A673 (cell line): ENCODE results near the gene POFUT1. TPM values are rescaled to one million over a fixed set of nuclear protein-coding genes. Genes with fewer than 3 reads are reported as not detected.
A peak's percentile ranks its signal among the peaks of the same experiment; 100 is the strongest.
"Not testable (repeated sequence)": the region's sequence is repeated elsewhere in the genome, so short reads cannot be mapped to it uniquely, and the experiment has no call there.

Source experiments
- BruUV-seq: library from RNA; stranded (reverse); fragments of 400-500 nt; replicated peaks from 2 replicates; lab custom pipeline; 2021; lab: Mats Ljungman, UMichigan
- CTCF ChIA-PET: fragments of 300-600 bp; sonication (Branson Sonifier 250); formaldehyde crosslinking; loops from one replicate; lab custom pipeline; 2022; ENCODE audit warnings: antibody characterized with exemption; lab: Charles Lee
- POLR2A ChIA-PET: fragments of 300-600 bp; sonication (Branson Sonifier 250); formaldehyde crosslinking; loops from one replicate; lab custom pipeline; 2022; ENCODE audit warnings: antibody characterized with exemption; ENCODE audit not compliant: low non-redundant PET; lab: Charles Lee
- DNase-seq: peaks from one replicate; pipeline ENCODE4 v3.0.0-alpha.2; 2015; ENCODE audit warnings: low spot score
- H3K27ac ChIP-seq: fragments of 200-600 bp; sonication (generic); 2 replicates; pipeline ENCODE4 v1.5.1; 2016; ENCODE audit warnings: mixed run types, low read depth, mild to moderate bottlenecking, mixed read lengths, antibody characterized with exemption, low read length; ENCODE audit not compliant: poor library complexity, severe bottlenecking
- H3K27me3 ChIP-seq: fragments of 200-600 bp; sonication (generic); replicated peaks from 2 replicates; pipeline ENCODE4 v1.6.1; 2017; ENCODE audit warnings: mixed run types, low read depth, mild to moderate bottlenecking, mixed read lengths, antibody characterized with exemption, low read length; ENCODE audit not compliant: insufficient read depth, poor library complexity
- H3K36me3 ChIP-seq: fragments of 200-600 bp; sonication (generic); 2 replicates; pipeline ENCODE4 v1.6.1; 2016; ENCODE audit warnings: mixed run types, mild to moderate bottlenecking, mixed read lengths, antibody characterized with exemption, low read length; ENCODE audit not compliant: insufficient read depth, poor library complexity, severe bottlenecking
- H3K4me1 ChIP-seq: fragments of 200-600 bp; sonication (generic); 2 replicates; pipeline ENCODE4 v1.6.1; 2017; ENCODE audit warnings: mixed run types, mild to moderate bottlenecking, mixed read lengths, antibody characterized with exemption, low read length; ENCODE audit not compliant: insufficient read depth, poor library complexity, severe bottlenecking
- H3K4me3 ChIP-seq: fragments of 200-600 bp; sonication (generic); 2 replicates; pipeline ENCODE4 v1.5.1; 2016; ENCODE audit warnings: low read depth, mixed run types, mild to moderate bottlenecking, mixed read lengths, low read length; ENCODE audit not compliant: poor library complexity, severe bottlenecking
- H3K9me3 ChIP-seq: fragments of 200-600 bp; sonication (generic); 2 replicates; pipeline ENCODE4 v1.6.1; 2016; ENCODE audit warnings: mixed run types, low read depth, mild to moderate bottlenecking, mixed read lengths, antibody characterized with exemption, low read length; ENCODE audit not compliant: poor library complexity, severe bottlenecking
- EZH2 ChIP-seq: fragments of 200-600 bp; sonication (generic); IDR thresholded peaks from 2 replicates; pipeline ENCODE4 v1.6.1; 2017; ENCODE audit warnings: borderline replicate concordance, low read depth, mild to moderate bottlenecking, mixed read lengths, antibody characterized with exemption, low read length; ENCODE audit not compliant: poor library complexity, severe bottlenecking
- intact Hi-C: fragments of 100-400 bp; cut with micrococcal nuclease; formaldehyde crosslinking; loops from one replicate; pipeline ENCODE4 v1.10.0; 2022; ENCODE audit not compliant: unreplicated experiment
- total RNA-seq: library from RNA; stranded (reverse); gene quantifications from 2 replicates; pipeline ENCODE4 v1.2.3, GENCODE V29; 2021
- TF ChIP-seq, protein P1 (sequence below): fragments of 300-800, 200-600 bp; sonication (generic); conservative IDR thresholded peaks from 2 replicates; pipeline ENCODE4 v1.5.1; 2017; ENCODE audit warnings: low read depth, mild to moderate bottlenecking, antibody characterized with exemption, low read length, moderate library complexity, mixed read lengths

The POFUT1 gene
- total RNA-seq, 1 experiment from 2014 or later: 55.9 TPM

DNA sequence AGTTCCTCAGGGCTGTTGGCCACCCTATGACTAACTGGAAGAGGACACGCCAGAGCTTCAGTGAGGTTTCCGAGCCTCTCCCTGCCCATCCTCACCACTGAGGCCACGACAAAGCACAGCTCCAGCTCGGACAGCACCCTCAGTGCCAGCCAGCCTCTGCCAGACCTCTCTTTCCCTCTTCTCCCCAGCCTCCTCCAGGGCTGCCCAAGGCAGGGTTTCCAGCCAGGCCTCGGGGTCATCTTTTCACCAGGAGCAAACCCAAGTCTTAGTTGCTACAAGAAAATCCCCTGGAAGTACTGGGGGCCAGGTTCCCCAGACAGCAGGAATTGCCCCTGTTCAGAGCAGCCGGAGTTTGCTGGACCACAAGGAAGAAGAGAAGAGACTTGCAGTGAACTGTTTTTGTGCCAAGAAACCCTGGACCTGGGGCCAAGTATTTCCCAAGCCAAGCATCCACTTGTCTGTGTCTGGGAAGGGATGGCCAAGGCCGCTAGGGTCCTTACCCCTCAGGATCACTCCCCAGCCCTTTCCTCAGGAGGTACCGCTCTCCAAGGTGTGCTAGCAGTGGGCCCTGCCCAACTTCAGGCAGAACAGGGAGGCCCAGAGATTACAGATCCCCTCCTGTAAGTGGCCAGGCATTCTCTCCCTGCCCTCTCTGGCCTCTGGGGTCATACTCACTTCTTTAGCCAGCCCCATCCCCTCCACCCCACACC lies 41.7 kb upstream of the POFUT1 start:
- TSS peak; percentile 29 for BruUV-seq
- CTCF ChIA-PET: no interaction called here
- TF ChIP-seq, protein P1, sequence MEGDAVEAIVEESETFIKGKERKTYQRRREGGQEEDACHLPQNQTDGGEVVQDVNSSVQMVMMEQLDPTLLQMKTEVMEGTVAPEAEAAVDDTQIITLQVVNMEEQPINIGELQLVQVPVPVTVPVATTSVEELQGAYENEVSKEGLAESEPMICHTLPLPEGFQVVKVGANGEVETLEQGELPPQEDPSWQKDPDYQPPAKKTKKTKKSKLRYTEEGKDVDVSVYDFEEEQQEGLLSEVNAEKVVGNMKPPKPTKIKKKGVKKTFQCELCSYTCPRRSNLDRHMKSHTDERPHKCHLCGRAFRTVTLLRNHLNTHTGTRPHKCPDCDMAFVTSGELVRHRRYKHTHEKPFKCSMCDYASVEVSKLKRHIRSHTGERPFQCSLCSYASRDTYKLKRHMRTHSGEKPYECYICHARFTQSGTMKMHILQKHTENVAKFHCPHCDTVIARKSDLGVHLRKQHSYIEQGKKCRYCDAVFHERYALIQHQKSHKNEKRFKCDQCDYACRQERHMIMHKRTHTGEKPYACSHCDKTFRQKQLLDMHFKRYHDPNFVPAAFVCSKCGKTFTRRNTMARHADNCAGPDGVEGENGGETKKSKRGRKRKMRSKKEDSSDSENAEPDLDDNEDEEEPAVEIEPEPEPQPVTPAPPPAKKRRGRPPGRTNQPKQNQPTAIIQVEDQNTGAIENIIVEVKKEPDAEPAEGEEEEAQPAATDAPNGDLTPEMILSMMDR: no peak
- TF ChIP-seq EZH2: no peak
- Histone ChIP-seq H3K9me3 (no peaks in the 10 kb centered on the region), H3K27me3 (no peaks in the 10 kb centered on the region), H3K4me3 (no peak overlapping the region), H3K4me1 (peaks cover 9% of the 10 kb centered on the region), H3K36me3 (peaks cover 44% of the 10 kb centered on the region), H3K27ac (no peak overlapping the region)
- POLR2A ChIA-PET: no interaction called here
- intact Hi-C loops: no loop called here
- no peak for DNase-seq

DNA sequence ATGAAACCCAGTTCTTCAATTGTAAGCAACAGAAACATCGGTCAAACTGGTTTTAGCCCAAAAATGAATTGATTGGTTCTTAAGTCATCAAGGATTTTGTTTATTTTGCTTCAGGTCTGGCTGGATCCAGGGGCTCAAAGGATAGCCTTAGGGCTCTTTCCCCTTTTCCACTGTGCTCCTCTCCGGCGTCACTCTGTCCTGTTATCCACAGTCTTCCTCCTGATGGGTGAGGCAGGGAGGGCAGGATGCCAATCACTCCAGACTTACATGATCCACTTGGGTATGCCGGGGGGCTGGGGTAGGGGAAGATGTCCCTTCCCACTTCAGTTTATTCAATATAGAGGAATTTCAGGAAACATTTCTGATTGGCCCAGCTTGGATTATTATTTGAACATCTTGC lies 40.1 kb upstream of the POFUT1 start:
- BruUV-seq: no TSS peak
- POLR2A ChIA-PET: no interaction called here
- H3K9me3 ChIP-seq: no peaks in the 10 kb centered on the region
- peaks cover 9% of the 10 kb centered on the region for H3K4me1 ChIP-seq
- H3K27ac ChIP-seq: no peak overlapping the region
- no peak overlapping the region for H3K4me3 ChIP-seq
- intact Hi-C loops: no loop called here
- peaks cover 29% of the 10 kb centered on the region for H3K36me3 ChIP-seq
- CTCF ChIA-PET: no interaction called here
- no peak for TF ChIP-seq EZH2
- TF ChIP-seq, protein P1: no peak
- DNase-seq: no peak
- no peaks in the 10 kb centered on the region for H3K27me3 ChIP-seq

- POLR2A ChIA-PET: no interaction called here
- BruUV-seq: no TSS peak
Measured at GRCh38 chr20:32168184-32168910, 39.3 kb upstream of the POFUT1 start.

GRCh38 chr20:32177696-32178095 lies 30.0 kb upstream of the POFUT1 start:
- intact Hi-C loops, H3K9me3 ChIP-seq, POLR2A ChIA-PET, BruUV-seq, H3K36me3 ChIP-seq, DNase-seq, H3K4me3 ChIP-seq, H3K27ac ChIP-seq, CTCF ChIA-PET, H3K27me3 ChIP-seq, H3K4me1 ChIP-seq: not testable (repeated sequence)

More at GRCh38 chr20:32168184-32168910, 39.3 kb upstream of the POFUT1 start:
- intact Hi-C loops: no loop called here
- Histone ChIP-seq H3K9me3 (no peaks in the 10 kb centered on the region), H3K4me3 (no peak overlapping the region), H3K27me3 (no peaks in the 10 kb centered on the region), H3K36me3 (peaks cover 25% of the 10 kb centered on the region), H3K27ac (no peak overlapping the region), H3K4me1 (peaks cover 9% of the 10 kb centered on the region)
- peak; percentile 49 for DNase-seq
- CTCF ChIA-PET: no interaction called here
- no peak for TF ChIP-seq EZH2
- TF ChIP-seq, protein P1: no peak
